ENCODE measurements around the gene MTF1.
A peak's percentile ranks its signal among the peaks of the same experiment; 100 is the strongest.
"Not testable (repeated sequence)": the region's sequence is repeated elsewhere in the genome, so short reads cannot be mapped to it uniquely, and the experiment has no call there.

The MTF1 gene

GRCh38 chr1:37792943-37793686 lies 66.3 kb downstream of the MTF1 start:
- no peak for DNase-seq

GRCh38 chr1:37782491-37782890 lies 76.9 kb downstream of the MTF1 start:
- no peak for DNase-seq

DNA sequence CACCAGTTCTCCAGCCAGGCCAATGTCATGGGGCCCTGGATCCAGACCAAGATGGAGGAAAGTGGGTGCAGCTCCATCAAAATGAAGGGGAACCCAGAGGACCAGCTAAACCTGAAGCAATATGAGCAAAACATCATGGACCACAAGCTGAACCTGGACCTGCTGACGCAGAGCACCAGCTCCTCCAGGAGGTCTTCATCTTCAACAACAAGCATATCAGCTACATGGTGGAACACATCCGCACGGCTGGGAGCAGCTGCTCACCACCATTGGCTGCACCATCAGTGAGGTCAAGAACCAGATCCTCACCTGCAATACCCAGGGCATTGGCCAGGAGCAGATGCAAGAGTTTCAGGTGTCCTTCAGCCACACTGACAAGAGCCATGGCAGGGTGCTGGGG lies 80.7 kb downstream of the MTF1 start:
- DNase-seq, result no peak

GRCh38 chr1:37776946-37777516 lies 82.4 kb downstream of the MTF1 start:
- no peak for DNase-seq

DNA sequence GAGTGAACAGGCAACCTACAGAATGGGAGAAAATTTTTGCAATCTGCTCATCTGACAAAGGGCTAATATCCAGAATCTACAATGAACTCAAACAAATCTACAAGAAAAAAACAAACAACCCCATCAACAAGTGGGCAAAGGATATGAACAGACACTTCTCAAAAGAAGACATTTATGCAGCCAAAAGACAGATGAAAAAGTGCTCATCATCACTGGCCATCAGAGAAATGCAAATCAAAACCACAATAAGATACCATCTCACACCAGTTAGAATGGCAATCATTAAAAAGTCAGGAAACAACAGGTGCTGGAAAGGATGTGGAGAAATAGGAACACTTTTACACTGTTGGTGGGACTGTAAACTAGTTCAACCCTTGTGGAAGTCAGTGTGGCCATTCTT lies 88.0 kb downstream of the MTF1 start:
- DNase-seq, result not testable (repeated sequence)

- DNase-seq, result no peak
Observed at GRCh38 chr1:37767488-37767887, 91.9 kb downstream of the MTF1 start.

GRCh38 chr1:37765916-37766664 lies 93.3 kb downstream of the MTF1 start:
- DNase-seq, result no peak

GRCh38 chr1:37764888-37765441 lies 94.4 kb downstream of the MTF1 start, which contains the start of gene EPHA10:
Gene EPHA10, minus strand, starts transcription at chr1:37765120. Its CDS starts 54 bp downstream, at chr1:37765066.
- no peak for DNase-seq

- DNase-seq, result peak in 2 of 5 experiments; percentile 14 to 38
Observed at GRCh38 chr1:37764414-37764825, 95.0 kb downstream of the MTF1 start.

- no peak for DNase-seq
Observed at GRCh38 chr1:37763791-37764413, 95.5 kb downstream of the MTF1 start.

DNA sequence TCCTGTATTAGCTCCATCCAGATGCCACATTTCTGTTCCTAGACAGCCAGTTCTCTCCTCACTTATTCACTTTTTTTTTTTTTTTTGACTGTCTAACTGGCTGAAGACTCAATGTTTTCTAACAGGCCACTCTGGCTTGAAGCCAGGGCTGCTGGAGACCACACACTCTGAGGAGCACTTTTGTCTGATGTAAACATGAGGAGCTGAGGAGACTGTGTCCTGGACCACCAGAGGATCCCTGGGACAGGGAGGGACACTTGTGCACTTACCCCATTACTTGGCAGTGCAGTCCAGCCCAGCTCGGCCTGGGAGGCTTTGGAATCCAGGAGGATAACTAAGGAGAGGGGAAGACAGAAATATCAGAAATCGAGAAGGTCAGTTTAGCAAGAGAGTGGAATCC lies 96.9 kb downstream of the MTF1 start:
- DNase-seq, result no peak

DNA sequence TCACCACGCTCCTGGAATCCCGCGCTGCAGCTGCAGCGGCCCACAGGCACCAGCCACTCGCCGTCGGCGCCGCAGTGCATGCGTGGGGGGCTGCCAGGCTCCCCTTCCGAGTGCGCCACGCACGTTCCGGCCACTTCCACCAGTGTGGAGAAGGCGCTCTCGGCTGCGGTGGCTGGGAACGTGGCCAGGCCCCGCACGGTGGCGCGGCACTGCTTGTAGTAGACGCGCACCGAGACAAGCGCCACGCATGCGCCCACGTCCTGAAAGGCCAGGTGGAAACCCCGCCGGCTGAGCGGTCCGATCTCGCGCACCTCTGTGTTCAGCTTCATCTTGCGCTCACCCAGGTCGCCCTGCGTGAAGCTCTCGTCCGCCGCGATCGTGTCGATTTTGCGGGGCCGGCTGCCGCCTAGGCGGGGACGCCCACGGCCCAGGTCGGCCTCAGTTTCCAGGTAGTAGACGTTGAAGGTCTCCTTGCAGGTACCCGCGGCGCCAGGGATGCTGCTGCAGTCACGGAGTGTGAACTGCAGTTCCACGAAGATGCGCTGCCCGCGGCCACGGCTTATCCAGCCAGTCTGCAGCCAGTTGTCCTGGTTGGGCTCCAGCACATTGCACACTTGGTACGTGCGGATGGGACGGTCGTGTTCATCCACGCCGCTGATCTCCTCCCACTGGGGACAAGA lies 97.8 kb downstream of the MTF1 start:
- no peak for DNase-seq

All from T-helper 2 cell (primary cell).